H9 (cell line): Measurements from ENCODE around the gene STRADA. TPM values are rescaled to one million over a fixed set of nuclear protein-coding genes. Genes with fewer than 3 reads are reported as not detected.

Experiments used
- DNase-seq: peaks from one replicate; pipeline ENCODE4 v3.0.0-alpha.2; 2017
- H2AFZ ChIP-seq: one replicate; pipeline ENCODE4 v1.6.1; 2013; ENCODE audit warnings: mild to moderate bottlenecking, low read length, control low read depth, moderate library complexity
- H2AK5ac ChIP-seq: 2 replicates; pipeline ENCODE4 v1.6.1; 2013; ENCODE audit warnings: low read length, control low read depth, mixed read lengths; ENCODE audit not compliant: insufficient read length
- H2BK120ac ChIP-seq: one replicate; pipeline ENCODE4 v1.6.1; 2013; ENCODE audit warnings: low read depth, mild to moderate bottlenecking, low read length, control low read depth, inconsistent platforms; ENCODE audit not compliant: poor library complexity, severe bottlenecking
- H2BK12ac ChIP-seq: 2 replicates; pipeline ENCODE4 v1.6.1; 2013; ENCODE audit warnings: low read length, control low read depth, mixed read lengths, low read depth; ENCODE audit not compliant: insufficient read length
- H2BK15ac ChIP-seq: 2 replicates; pipeline ENCODE4 v1.6.1; 2013; ENCODE audit warnings: low read depth, low read length, control low read depth
- H2BK20ac ChIP-seq: one replicate; pipeline ENCODE4 v1.6.1; 2013; ENCODE audit warnings: low read depth, mild to moderate bottlenecking, low read length, control low read depth, inconsistent platforms; ENCODE audit not compliant: poor library complexity, severe bottlenecking
- H2BK5ac ChIP-seq: 2 replicates; pipeline ENCODE4 v1.6.1; 2013; ENCODE audit warnings: low read length, control low read depth, mixed read lengths; ENCODE audit not compliant: insufficient read length
- H3K14ac ChIP-seq: 2 replicates; pipeline ENCODE4 v1.6.1; 2013; ENCODE audit warnings: low read length, control low read depth; ENCODE audit not compliant: insufficient read depth
- H3K18ac ChIP-seq: 2 replicates; pipeline ENCODE4 v1.6.1; 2013; ENCODE audit warnings: low read depth, mild to moderate bottlenecking, mixed read lengths, low read length, control low read depth; ENCODE audit not compliant: insufficient read length
- H3K23ac ChIP-seq: 2 replicates; pipeline ENCODE4 v1.6.1; 2013; ENCODE audit warnings: low read length, control low read depth, mixed read lengths, low read depth; ENCODE audit not compliant: insufficient read length
- H3K23me2 ChIP-seq: 2 replicates; pipeline ENCODE4 v1.6.1; 2013; ENCODE audit warnings: low read depth, mild to moderate bottlenecking, mixed read lengths, low read length, control low read depth; ENCODE audit not compliant: insufficient read length, poor library complexity, severe bottlenecking
- H3K27ac ChIP-seq: 2 replicates; pipeline ENCODE4 v1.5.1; 2013; ENCODE audit warnings: low read length, control low read depth, mixed read lengths, low read depth; ENCODE audit not compliant: insufficient read length
- H3K27me3 ChIP-seq: 2 replicates; pipeline ENCODE4 v1.6.1; 2013; ENCODE audit warnings: low read length, control low read depth, inconsistent platforms; ENCODE audit not compliant: insufficient read depth
- H3K4ac ChIP-seq: 2 replicates; pipeline ENCODE4 v1.6.1; 2013; ENCODE audit warnings: low read depth, mild to moderate bottlenecking, control low read depth, inconsistent platforms, low read length, moderate library complexity
- H3K4me1 ChIP-seq: 2 replicates; pipeline ENCODE4 v1.6.1; 2013; ENCODE audit warnings: low read length, control low read depth, inconsistent platforms; ENCODE audit not compliant: insufficient read depth
- H3K4me2 ChIP-seq: 2 replicates; pipeline ENCODE4 v1.6.1; 2013; ENCODE audit warnings: low read length, control low read depth, mixed read lengths; ENCODE audit not compliant: insufficient read length, insufficient read depth
- H3K56ac ChIP-seq: 2 replicates; pipeline ENCODE4 v1.6.1; 2013; ENCODE audit warnings: low read depth, mild to moderate bottlenecking, mixed read lengths, low read length, control low read depth; ENCODE audit not compliant: insufficient read length
- H3K79me1 ChIP-seq: 2 replicates; pipeline ENCODE4 v1.6.1; 2013; ENCODE audit warnings: low read depth, mild to moderate bottlenecking, moderate library complexity, low read length, control low read depth, inconsistent platforms; ENCODE audit not compliant: insufficient read depth, poor library complexity, severe bottlenecking
- H3K79me2 ChIP-seq: 2 replicates; pipeline ENCODE4 v1.6.1; 2013; ENCODE audit warnings: low read length, control low read depth, inconsistent platforms; ENCODE audit not compliant: insufficient read depth
- H3K9ac ChIP-seq: 2 replicates; pipeline ENCODE4 v1.6.1; 2013; ENCODE audit warnings: low read length, control low read depth, mixed read lengths; ENCODE audit not compliant: insufficient read length; ENCODE audit errors: extremely low read depth
- H3K9me3 ChIP-seq: one replicate; pipeline ENCODE4 v1.6.1; 2013; ENCODE audit warnings: low read depth, low read length, inconsistent platforms; ENCODE audit not compliant: control insufficient read depth
- H3T11ph ChIP-seq: one replicate; pipeline ENCODE4 v1.6.1; 2013; ENCODE audit warnings: mild to moderate bottlenecking, low read length, control low read depth, inconsistent platforms
- H4K20me1 ChIP-seq: one replicate; pipeline ENCODE4 v1.6.1; 2013; ENCODE audit not compliant: control insufficient read depth, insufficient read length, insufficient read depth
- H4K5ac ChIP-seq: 2 replicates; pipeline ENCODE4 v1.6.1; 2013; ENCODE audit warnings: low read depth, mild to moderate bottlenecking, mixed read lengths, low read length, control low read depth; ENCODE audit not compliant: insufficient read length
- H4K8ac ChIP-seq: replicated peaks from 2 replicates; pipeline ENCODE4 v1.6.1; 2013; ENCODE audit warnings: low read length, control low read depth, mixed read lengths, low read depth; ENCODE audit not compliant: insufficient read length
- H4K91ac ChIP-seq: 2 replicates; pipeline ENCODE4 v1.6.1; 2013; ENCODE audit warnings: low read depth, mild to moderate bottlenecking, moderate library complexity, mixed read lengths, low read length, control low read depth; ENCODE audit not compliant: insufficient read length
- H3K27ac Mint-ChIP-seq, 3 experiments: 2 replicates in 2 of 3; 3 replicates in 1 of 3; pipeline ENCODE4 v1.8.0; 2020 to 2021; ENCODE audit warnings: mixed read lengths in 3 of 3, mild to moderate bottlenecking in 1 of 3, moderate library complexity in 1 of 3
- H3K27me3 Mint-ChIP-seq: 2 replicates; pipeline ENCODE4 v1.8.0; 2021; ENCODE audit warnings: low read depth, mild to moderate bottlenecking, moderate library complexity, mixed read lengths
- H3K36me3 Mint-ChIP-seq, 3 experiments: 2 replicates in 2 of 3; 3 replicates in 1 of 3; pipeline ENCODE4 v1.8.0; 2020 to 2021; ENCODE audit warnings: low read depth in 3 of 3, mixed read lengths in 3 of 3; ENCODE audit not compliant: insufficient read depth in 1 of 3
- H3K4me1 Mint-ChIP-seq, 2 experiments: 2 replicates each; pipeline ENCODE4 v1.8.0; 2020; ENCODE audit warnings: mixed read lengths in 2 of 2
- H3K4me3 Mint-ChIP-seq, 2 experiments: 2 replicates in 1 of 2; 3 replicates in 1 of 2; pipeline ENCODE4 v1.8.0; 2020 to 2021; ENCODE audit warnings: mild to moderate bottlenecking in 2 of 2, mixed read lengths in 2 of 2, moderate library complexity in 1 of 2
- H3K9me3 Mint-ChIP-seq, 2 experiments: 2 replicates in 1 of 2; 3 replicates in 1 of 2; pipeline ENCODE4 v1.8.0; 2020; ENCODE audit warnings: mild to moderate bottlenecking in 2 of 2, mixed read lengths in 2 of 2, moderate library complexity in 1 of 2
- CTCF ChIP-seq: fragments of 200-600 bp; sonication (generic); conservative IDR thresholded peaks from 3 replicates; pipeline ENCODE4 v1.8.0; 2021; ENCODE audit warnings: antibody characterized with exemption, mild to moderate bottlenecking
- WGBS: extraction: QIAGEN DNeasy Blood & Tissue Kit; methylation state at CpG from one replicate; pipeline ENCODE4 v1.1.7; 2013; ENCODE audit warnings: missing lambda C conversion rate, low lambda C conversion rate, mixed read lengths; ENCODE audit not compliant: insufficient read length; ENCODE audit errors: extremely low coverage; 5-methylcytosine and 5-hydroxymethylcytosine counted together
- long read RNA-seq: library from polyadenylated mRNA; unstranded; transcript quantifications from one replicate; pipeline ENCODE4 v2.0.0, GENCODE V29; 2020
- total RNA-seq: library from RNA; stranded (reverse); gene quantifications from 2 replicates; pipeline ENCODE4 v1.2.1, GENCODE V29; 2021

STRADA gene, protein sequence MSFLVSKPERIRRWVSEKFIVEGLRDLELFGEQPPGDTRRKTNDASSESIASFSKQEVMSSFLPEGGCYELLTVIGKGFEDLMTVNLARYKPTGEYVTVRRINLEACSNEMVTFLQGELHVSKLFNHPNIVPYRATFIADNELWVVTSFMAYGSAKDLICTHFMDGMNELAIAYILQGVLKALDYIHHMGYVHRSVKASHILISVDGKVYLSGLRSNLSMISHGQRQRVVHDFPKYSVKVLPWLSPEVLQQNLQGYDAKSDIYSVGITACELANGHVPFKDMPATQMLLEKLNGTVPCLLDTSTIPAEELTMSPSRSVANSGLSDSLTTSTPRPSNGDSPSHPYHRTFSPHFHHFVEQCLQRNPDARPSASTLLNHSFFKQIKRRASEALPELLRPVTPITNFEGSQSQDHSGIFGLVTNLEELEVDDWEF
- total RNA-seq: 34.5 and 35.0 TPM in 2 replicates
- long read RNA-seq, transcript STRADA-230 (12 exons, 2,140 nt): minor isoform, 10 of 114 reads
- long read RNA-seq, transcript STRADA-203 (12 exons, 2,209 nt): major isoform, 16 of 114 reads
- long read RNA-seq, transcript STRADA-208 (2 exons, 2,788 nt): minor isoform, 10 of 114 reads
- long read RNA-seq, transcript STRADA-241 (11 exons, 2,130 nt): minor isoform, 11 of 114 reads
- long read RNA-seq, partial matches to known transcripts: 17 of 114 reads
- long read RNA-seq, other reads (novel, unspliced or antisense): 30 of 114 reads

- peaks cover 16% of the 10 kb centered on the region for H3K23me2 ChIP-seq
Measured at GRCh38 chr17:63741408-63742173, at the start of gene STRADA. Gene STRADA, minus strand, starts transcription at chr17:63741799. Its CDS starts 13,430 bp downstream, at chr17:63728369.

More at GRCh38 chr17:63741408-63742173, at the start of gene STRADA:
- no peak within 1 kb of the TSS for H4K91ac ChIP-seq
- H4K20me1 ChIP-seq: no peaks in the 10 kb centered on the region
- no peak within 1 kb of the TSS for H2BK12ac ChIP-seq
- H2AK5ac ChIP-seq: no peak within 1 kb of the TSS
- H2BK120ac ChIP-seq: peak within 1 kb of the TSS; percentile 78
- H4K5ac ChIP-seq: no peak within 1 kb of the TSS
- H3K9me3 Mint-ChIP-seq: no peaks in the 10 kb centered on the region
- H2BK15ac ChIP-seq: no peak within 1 kb of the TSS
- peak; percentile 100 for DNase-seq
- H3K4me1 Mint-ChIP-seq: peaks cover 10 to 13% of the 10 kb centered on the region in 2 experiments
- no peak within 1 kb of the TSS for H3T11ph ChIP-seq
- H3K79me2 ChIP-seq: no peaks in the 10 kb centered on the region
- no peaks in the 10 kb centered on the region for H3K9me3 ChIP-seq
- no peak for TF ChIP-seq CTCF
- no peaks in the 10 kb centered on the region for H3K4me1 ChIP-seq
- no peaks in the 10 kb centered on the region for H3K27me3 Mint-ChIP-seq
- peak within 1 kb of the TSS; percentile 92 for H3K14ac ChIP-seq
- H3K4me2 ChIP-seq: peak within 1 kb of the TSS; percentile 88
- peaks cover 5 to 12% (median 10%) of the 10 kb centered on the region in 3 experiments; a peak in 4 of 7 replicates for H3K36me3 Mint-ChIP-seq
- no peaks in the 10 kb centered on the region for H3K27me3 ChIP-seq
- no peak within 1 kb of the TSS for H2BK5ac ChIP-seq
- peak within 1 kb of the TSS; percentile 76 for H3K18ac ChIP-seq
- H3K56ac ChIP-seq: no peak within 1 kb of the TSS
- H3K27ac ChIP-seq: peak within 1 kb of the TSS; percentile 49
- no peak within 1 kb of the TSS for H2AFZ ChIP-seq
- H3K4me3 Mint-ChIP-seq: peak within 1 kb of the TSS; percentile 90 to 99
- peak within 1 kb of the TSS; percentile 61 for H3K9ac ChIP-seq
- H2BK20ac ChIP-seq: no peak within 1 kb of the TSS
- H3K27ac Mint-ChIP-seq: peak within 1 kb of the TSS; percentile 97 to 98 (median 98)
- H3K23ac ChIP-seq: no peak within 1 kb of the TSS
- no peak within 1 kb of the TSS for H3K4ac ChIP-seq
- no CpG with 5 or more reads among the region's 61 CpGs for WGBS
- no peaks in the 10 kb centered on the region for H3K79me1 ChIP-seq
- H4K8ac ChIP-seq: no peak within 1 kb of the TSS
